GM11168 (cell line): ENCODE measurements around the gene ARL8A.
"Not testable (repeated sequence)": the region's sequence is repeated elsewhere in the genome, so short reads cannot be mapped to it uniquely, and the experiment has no call there.

Experiments
- in situ Hi-C: fragments of 300-500 bp; cut with MboI; formaldehyde crosslinking; loops from one replicate; pipeline ENCODE4 v1.12.0; 2022; ENCODE audit warnings: low sequenced_read_pairs; ENCODE audit not compliant: unreplicated experiment

ARL8A gene

GRCh38 chr1:202143768-202144401 lies 652 bp downstream of the ARL8A start:
- in situ Hi-C loops, result no loop called here

GRCh38 chr1:202143011-202143767 lies 1.3 kb downstream of the ARL8A start:
- in situ Hi-C loops, result no loop called here

- in situ Hi-C loops, result not testable (repeated sequence)
Measured at GRCh38 chr1:202141468-202141867, 3.1 kb downstream of the ARL8A start.

GRCh38 chr1:202140833-202141232 lies 3.7 kb downstream of the ARL8A start:
- in situ Hi-C loops, result no loop called here

GRCh38 chr1:202135221-202135721 lies 9.3 kb downstream of the ARL8A start:
- in situ Hi-C loops, result no loop called here

DNA sequence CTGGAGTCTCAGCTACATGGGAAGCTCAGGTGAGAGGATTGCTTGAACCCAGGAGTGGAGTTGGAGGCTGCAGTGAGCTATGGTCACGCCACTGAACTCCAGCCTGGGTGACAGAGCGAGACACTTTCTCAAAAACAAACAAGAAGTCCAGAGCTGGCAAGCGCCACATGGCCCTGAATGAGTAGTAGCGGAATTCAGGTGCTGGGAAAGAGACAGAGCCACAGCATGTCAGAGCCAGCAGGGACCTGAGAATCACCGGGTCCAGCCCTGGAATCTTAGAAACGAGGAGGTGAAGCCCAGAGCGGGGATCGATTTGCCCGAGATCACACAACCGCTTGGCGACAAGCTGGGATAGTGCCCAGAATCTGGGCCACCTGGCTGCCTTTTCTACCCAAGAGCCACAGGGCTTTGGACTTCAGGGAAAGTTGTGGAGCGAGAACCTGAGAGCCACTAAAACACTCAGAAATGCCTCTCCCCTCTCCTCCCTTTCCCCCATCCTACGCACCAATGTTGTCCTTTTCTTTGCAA lies 9.8 kb downstream of the ARL8A start:
- in situ Hi-C loops, result no loop called here

- in situ Hi-C loops, result no loop called here
Measured at GRCh38 chr1:202133989-202134388, 10.5 kb downstream of the ARL8A start.

GRCh38 chr1:202133496-202133895 lies 11.0 kb downstream of the ARL8A start:
- in situ Hi-C loops, result no loop called here

GRCh38 chr1:202133001-202133400 lies 11.5 kb downstream of the ARL8A start:
- in situ Hi-C loops, result no loop called here

- in situ Hi-C loops, result no loop called here
Measured at GRCh38 chr1:202131956-202132821, 12.3 kb downstream of the ARL8A start.

DNA sequence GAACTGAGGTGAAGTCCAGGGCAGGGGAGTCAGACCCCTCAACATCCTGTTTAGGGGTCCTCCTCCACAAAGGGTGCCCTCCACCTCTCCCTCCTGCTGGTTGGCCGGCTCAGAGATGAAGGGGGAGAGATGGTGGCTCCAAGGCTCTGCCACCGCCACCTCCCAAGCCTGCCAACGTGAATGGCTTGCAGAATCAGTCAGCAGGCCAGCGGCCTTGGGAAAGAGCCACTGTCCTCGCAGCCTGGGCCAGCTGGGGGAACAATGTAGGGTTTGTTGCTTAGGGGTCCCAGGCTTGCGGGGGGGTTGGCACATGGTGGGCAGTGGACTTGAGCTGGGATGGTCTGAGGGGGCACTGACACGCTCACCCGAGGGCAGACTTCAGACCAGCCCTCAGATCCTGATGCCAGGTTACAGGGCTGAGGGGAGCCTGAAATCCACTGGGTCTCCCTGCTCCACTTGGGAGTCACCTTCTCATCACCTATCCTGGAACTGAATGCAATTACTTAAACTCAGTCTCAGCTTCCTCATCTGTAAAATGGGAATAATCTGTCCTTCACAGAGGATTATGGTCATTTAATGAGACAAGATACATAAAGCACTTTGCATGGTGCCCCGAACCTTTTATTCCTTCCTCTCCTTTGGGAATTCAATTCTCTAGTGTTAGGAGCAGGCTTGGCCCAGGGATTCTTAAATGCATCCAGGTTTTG lies 13.6 kb downstream of the ARL8A start:
- in situ Hi-C loops, result no loop called here

- in situ Hi-C loops, result no loop called here
Measured at GRCh38 chr1:202130297-202130721, 14.2 kb downstream of the ARL8A start.

GRCh38 chr1:202129453-202130296 lies 14.9 kb downstream of the ARL8A start:
- in situ Hi-C loops, result no loop called here

- in situ Hi-C loops, result no loop called here
Measured at GRCh38 chr1:202127836-202128622, 16.5 kb downstream of the ARL8A start.

GRCh38 chr1:202127061-202127460 lies 17.5 kb downstream of the ARL8A start:
- in situ Hi-C loops, result no loop called here

DNA sequence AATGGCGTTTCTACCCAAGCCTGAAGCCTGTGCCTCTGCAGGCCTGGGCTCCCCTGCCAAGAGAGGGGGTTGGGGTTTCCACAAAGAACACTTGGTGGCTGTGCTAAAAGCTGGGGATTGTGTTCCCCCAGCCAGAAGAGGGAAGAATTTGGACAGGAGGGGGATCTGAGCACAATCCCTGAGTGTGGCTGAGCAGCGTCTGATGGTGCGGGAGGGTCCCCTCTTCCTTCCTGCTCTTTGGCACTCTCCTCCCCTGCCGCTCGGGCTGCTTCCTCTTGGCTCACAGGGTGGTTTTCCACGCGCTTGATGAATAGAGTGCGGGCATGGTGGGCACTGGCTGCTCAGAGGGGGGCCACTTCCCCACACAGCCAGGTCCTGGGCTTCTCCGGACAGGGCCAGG lies 18.1 kb downstream of the ARL8A start:
- in situ Hi-C loops, result no loop called here

GRCh38 chr1:202125611-202126010 lies 18.9 kb downstream of the ARL8A start:
- in situ Hi-C loops, result no loop called here

DNA sequence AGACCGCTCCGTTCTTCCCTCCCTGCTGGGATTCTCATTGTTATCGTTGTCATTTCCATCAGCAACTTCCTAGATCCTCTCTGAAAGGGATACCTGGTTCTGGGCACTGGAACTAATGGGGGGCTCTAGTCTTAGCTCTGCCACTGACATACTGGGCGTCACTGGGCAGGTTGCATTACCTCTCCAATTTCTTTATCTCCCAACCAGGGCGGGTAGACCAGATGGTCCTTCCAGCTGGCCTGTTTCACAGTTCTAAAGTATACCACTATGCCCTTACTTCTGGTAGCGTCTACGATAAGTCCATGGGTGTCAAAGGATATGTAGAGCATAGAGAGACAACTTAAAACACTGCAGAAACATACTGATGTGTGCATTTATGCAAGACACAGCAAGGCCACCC lies 20.4 kb downstream of the ARL8A start:
- in situ Hi-C loops, result loop anchor here (5.0 to 25.0 kb wide), 2 partner anchors 112 to 237 kb away; partner anchors contain the start of genes ELF3 and SHISA4
